ENCODE measurements around the gene KCNQ1. TPM values are rescaled to one million over a fixed set of nuclear protein-coding genes. Genes with fewer than 3 reads are reported as not detected.

KCNQ1 gene
- total and polyA plus RNA-seq, 2 of the 13 experiments (the other 11 are each of a cell fraction or from before 2014, with no cell fraction given), result 0.02 to 0.08 TPM

GRCh38 chr11:2669634-2670469 is 225.0 kb downstream of the KCNQ1 start (continued):
- no peak for TF ChIP-seq ZNF318 (CRISPR knock-in tag; IDR thresholded peaks at IDR 0.05)
- TF ChIP-seq ZBTB43 (CRISPR knock-in tag; conservative IDR thresholded peaks at IDR 0.05), result no peak
- peak; percentile 97 for TF ChIP-seq RBM22 (optimal IDR thresholded peaks at IDR 0.05; ENCODE audit: low read length)
- TF ChIP-seq TFAP4 (IDR thresholded peaks at IDR 0.05; ENCODE audit: borderline replicate concordance, low read depth), result no peak

All from HepG2 (cell line).